Stimulated activated CD4-positive, alpha-beta T cell treated with anti-CD3 and anti-CD28 coated beads, Interleukin-1b, Interleukin-23, amount 100 ng/mL, for 24 hours (primary cell): ENCODE data around the gene HRAS.

Source experiments
- DNase-seq, 4 experiments: peaks; one replicate each; pipeline ENCODE4 v3.0.0-alpha.2; 2020; ENCODE audit warnings: low read depth in 4 of 4, low spot score in 1 of 4

The HRAS gene

DNA sequence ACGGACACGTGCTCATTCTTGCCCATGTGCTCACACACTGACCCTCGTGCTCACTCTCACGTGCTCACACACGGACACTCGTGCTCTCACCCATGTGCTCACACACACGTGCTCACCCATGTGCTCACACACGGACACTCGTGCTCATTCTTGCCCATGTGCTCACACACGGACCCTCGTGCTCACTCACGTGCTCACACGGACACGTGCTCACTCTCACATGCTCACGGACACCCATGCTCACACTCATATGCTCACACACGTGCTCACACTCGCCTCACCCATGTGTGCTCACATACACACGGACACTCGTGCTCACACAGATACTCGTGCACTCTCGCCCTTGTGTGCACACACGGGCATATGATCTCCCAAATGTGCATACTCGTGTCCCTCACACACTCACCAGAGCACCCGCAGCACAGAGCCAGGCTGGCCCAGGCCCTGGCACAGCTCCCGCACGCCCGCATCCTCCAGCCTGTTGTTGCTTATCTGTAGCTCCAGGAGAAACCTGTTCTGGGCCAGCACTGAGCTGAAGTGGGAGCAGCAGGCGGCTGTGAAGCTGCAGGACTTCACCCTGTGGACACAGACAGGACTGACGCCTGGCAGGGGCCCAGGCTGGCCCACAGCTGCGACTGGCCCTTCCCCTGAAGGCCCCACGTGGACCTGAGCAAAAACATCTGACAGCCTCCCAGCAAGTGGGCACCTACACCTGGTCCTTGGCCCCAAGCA, 37.6 kb downstream of the HRAS start:
- no peak for DNase-seq

DNA sequence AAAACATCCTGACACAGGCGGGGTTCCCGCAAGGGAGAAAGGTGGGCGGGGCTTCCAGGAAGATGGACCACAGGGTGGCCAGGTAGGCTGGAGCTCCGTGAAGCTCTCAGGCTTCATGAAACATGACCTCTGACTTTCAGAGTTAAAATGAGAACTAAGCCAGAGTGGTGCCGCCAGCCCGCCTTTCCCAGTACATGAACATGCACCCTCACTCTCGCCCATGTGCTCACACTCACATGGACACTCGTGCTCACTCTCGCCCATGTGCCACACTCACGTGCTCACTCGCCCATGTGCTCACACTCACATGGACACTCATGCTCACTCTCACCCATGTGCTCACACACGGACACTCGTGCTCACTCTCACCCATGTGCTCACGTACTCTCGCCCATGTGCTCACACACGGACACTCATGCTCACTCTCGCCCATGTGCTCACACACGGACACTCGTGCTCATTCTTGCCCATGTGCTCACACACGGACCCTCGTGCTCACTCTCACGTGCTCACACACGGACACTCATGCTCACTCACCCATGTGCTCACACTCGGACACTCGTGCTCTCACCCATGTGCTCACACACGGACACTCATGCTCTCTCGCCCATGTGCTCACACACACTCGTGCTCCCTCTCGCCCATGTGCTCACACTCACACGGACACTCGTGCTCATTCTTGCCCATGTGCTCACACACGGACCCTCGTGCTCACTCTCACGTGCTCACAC, 38.4 kb downstream of the HRAS start:
- DNase-seq, result no peak

DNA sequence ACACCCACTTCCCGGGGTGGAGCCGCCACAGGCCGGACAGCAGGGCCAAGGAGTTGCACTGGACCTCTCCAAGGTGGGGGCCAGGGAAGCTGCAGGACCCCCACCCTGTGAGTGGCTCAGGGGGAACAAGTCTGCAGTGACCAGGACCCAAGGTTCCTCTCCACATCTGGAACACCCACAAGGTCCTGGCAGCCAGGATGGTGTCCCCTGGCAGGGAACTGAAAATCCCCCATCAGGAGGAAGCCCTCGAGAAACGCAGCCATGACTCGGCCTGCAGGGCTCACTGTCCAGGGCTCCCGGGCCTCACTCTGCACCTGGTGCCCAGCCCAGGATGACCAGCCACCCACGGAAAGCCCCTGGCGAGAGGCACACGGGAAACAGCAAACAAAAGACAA, 39.8 kb downstream of the HRAS start:
- no peak for DNase-seq

DNA sequence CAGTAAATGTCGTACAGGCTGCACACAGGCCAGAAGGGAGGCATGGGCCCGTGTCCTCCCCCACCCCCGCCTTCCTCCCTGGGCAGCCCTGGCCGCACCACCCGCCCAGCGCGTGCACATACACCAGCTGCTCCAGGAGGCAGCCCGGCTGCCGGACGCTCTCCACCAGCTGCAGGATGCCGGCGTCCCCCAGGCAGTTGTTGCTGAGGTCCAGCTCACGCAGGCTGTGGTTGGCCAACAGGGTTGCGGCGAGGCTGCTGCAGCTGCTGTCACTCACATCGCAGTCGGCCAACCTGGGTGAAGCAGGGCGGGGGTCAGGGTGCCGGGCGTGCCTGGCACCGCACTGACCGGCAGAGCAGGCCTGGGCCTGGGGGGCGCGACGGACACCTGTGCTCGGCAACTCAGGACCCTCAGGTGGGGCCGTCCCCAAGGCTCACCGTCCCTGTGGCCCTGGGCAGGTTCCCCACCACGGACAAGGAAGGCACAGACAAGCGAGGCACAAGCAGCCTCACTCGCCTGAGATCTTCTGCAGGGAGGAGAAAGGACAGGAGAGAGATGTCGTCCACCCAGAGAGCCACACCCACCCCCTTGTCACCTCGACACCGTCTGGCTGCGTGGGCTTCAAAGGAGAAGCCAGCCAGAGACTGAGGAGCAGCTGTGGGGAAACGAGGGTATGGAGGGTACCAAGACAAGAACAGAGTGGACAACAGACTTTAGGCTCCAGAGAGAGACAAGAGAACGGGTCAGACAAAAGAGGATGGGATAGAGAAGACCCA, 40.4 kb downstream of the HRAS start:
- no peak for DNase-seq

DNA sequence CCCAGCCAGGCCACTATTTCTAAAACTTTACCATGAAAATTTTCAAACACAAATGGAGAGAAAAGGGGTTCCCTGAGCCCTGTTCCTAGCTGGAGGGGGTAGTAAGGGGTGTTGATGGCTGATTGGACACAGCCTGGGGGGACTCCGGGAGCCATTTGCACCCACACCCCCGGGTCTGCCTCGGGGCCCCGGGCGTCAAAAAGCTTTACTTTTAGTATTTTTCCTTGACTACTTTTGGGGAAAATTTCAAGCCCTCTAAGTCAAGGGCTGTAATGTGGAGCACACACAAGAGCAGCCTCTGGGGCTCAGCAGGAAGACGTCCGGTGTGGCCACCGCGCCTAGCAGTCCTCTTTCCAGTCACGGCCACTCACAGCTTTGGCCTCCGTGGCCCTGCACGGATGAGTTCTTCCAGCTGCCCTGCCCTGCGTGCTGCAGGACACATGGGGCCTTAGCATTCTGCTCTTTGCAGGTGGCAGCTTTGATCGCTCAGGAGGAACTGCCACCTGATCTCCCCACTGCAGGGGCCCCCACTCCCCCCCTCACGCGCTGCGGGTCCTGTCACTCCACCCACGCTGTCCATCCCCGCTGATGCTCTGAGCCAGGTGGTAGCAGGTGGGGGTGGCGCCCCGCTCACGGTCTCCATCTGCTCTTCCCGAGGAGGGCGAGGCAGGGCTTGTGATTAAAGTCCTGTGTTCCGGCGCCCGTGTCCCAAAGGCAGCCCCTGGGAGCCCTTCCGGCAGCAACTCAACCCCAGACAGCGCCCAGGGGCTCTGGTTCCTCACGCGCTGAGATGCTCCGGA, 42.7 kb downstream of the HRAS start:
- DNase-seq, result no peak

DNA sequence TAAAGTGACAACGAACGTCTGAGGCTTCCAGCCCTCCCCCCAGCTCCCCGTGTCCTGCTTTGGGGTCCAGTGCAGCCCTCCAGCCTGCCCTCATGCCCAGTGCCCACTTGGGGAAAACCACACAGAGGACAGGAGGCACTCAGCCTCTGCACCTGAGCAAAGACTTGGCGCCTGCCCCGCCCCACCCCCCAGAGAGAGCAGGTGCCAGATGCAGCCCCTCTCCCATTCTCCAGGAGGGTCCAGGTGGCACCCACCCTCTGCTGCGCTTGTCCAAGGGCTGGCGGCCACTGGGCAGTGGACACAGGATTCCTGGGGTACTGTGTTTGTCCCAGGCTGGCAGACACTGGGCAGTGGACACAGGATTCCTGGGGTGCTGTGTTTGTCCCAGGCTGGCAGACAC, 44.0 kb downstream of the HRAS start:
- DNase-seq, result no peak

DNA sequence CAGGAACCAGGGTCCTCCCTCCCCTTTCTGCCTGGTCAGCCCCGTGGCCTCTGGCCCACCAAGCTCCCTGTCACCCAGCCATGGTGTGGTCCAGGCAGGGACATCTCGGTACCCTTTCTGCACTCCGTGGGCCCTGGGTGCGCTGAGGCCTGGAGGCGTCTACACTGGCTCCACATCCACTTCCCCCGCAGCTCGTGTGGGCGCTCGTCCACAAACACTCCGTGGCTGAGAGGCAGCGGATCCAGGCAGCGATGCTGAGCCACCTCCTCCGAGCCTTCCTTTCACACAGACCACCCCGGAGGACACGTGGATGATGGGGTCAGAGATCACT, 44.5 kb downstream of the HRAS start:
- no peak for DNase-seq

DNA sequence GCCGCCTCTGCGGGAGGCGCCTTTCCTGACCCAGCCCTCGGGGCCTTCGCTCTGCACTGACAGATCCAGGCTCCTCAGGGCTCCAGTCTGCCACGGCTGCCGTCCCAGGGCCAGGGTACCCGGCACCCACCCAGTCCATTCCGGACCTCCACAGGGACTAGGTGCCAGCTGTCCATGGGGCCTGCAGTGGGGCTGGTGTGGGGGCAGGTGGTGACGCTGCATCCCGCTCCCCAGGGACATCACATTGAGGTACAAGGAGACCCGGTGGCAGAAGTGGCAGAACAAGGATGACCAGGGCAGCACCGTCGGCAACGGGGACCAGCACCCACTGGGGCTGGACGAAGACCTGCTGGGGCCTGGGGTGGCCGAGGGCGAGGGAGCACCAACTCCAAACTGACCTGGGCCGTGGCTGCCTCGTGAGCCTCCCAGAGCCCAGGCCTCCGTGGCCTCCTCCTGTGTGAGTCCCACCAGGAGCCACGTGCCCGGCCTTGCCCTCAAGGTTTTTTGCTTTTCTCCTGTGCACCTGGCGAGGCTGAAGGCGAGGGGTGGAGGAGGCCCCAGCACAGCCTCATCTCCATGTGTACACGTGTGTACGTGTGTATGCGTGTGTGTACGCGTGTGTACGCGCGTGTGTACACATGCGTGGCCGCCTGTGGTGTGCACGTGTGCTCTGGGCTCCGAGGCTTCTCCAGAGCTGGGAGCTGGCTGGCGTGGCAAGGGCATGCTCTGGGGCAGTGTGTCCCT, 45.0 kb downstream of the HRAS start:
- no peak for DNase-seq

DNA sequence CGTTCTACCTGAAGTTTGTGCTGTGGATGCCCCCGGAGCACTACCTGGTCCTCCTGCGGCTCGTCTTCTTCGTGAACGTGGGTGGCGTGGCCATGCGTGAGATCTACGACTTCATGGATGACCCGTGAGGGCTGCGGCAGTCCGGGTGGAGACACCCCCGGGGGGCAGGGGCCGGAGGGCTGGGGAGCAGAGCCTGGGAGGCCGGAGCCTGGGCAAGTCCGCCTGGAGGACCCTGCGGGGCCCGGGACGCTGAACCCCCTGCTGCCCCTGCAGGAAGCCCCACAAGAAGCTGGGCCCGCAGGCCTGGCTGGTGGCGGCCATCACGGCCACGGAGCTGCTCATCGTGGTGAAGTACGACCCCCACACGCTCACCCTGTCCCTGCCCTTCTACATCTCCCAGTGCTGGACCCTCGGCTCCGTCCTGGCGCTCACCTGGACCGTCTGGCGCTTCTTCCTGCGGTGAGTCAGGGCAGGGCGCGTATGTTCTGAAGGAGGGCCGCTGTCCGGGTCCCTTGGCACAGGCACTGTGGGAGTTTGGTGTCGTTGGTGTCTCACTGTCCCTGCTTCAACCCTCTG, 45.7 kb downstream of the HRAS start:
- no peak for DNase-seq

DNA sequence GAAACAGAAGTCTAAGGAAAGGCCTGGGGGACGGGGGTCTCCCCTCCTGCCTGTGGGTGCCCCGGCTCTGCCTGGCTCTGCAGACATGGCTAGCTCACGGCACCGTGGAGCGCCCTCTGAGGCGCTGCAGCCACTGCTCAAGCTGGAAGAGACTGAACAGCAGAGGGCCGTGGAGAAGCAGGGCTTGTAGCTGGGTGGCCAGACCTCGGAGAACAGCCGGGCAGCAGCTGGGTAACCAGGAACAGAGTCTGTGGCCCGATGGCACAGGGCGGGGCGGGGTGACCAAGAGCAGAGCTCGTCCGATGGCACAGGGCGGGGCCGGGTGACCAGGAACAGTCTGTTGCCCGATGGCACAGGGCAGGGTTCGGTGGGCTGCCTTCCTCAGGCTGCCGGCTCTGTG, 46.4 kb downstream of the HRAS start:
- DNase-seq, result no peak

DNA sequence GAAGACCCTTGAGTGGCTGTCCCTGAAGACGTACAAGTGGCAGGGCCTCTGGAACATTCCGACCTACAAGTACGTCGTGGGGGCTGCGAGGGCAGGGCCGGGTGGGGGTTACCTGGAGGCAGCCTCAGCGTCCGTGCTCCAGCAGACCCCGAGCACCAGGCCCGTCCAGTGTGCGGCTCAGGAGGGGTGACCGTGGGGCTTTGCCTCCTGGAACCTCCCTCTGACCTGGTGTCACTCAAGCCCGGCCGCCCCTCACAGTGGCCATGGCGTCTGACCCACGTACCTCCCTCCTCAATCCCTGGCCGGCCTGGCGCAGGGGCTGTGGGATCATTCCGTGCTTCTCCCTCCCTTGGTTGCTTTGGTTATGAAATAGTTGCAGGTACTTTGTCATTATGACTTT, 46.8 kb downstream of the HRAS start:
- no peak for DNase-seq

DNA sequence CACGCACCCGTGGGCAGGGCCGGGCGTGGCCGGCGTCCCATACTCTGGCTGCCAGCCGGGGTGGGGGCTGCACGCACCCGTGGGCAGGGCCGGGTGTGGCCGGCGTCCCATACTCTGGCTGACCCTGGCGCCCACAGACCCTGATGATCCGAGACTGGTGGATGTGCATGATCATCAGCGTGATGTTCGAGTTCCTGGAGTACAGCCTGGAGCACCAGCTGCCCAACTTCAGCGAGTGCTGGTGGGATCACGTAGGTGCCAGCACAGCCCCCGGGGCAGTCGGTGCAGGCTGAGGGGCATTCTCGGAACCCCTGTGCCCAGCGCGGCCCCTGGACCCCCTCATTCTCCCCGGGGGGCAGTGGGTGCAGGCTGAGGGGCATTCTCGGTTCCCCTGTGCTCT, 47.3 kb downstream of the HRAS start:
- no peak for DNase-seq

DNA sequence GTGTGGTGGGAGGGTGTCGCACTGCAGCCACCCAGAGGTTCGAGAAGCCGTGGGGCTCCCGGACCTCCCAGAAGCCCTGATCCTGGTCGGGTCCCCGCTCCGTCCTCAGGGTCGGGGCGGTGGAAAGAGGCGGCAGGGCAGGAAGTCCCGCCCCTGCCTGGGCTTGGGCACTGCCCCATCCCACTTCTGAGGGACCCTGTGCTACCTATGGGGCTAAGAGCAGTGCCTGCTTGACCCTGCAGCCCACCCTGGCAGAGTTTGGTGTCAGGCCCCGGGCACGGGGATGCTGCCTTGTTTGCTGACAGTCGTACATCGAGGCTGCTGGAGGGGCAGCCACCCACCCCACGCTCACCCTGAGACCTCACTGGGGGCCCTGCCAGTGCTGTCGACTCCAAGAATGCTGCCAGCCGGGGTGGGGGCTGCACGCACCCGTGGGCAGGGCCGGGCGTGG, 47.8 kb downstream of the HRAS start:
- no peak for DNase-seq

DNA sequence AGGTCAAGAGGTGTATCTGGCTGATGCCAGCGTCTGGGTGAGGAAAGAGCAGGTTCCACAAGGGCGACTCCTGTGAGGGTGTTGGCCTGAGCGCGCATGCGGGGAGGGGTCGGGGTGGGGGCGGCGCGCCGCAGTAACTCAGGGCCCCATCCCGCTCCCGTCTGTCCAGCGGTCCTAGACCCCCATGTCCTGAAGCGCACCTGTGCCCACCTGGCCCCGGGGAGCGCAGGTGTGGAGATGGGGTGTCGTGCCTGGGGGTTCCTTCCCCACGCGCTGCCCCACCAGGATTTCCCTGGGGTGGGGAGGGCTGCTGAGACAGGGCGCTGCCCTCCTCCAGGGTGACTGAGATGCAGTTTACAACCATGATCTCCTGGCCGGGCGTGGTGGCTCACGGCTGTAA, 49.2 kb downstream of the HRAS start:
- no peak for DNase-seq

DNA sequence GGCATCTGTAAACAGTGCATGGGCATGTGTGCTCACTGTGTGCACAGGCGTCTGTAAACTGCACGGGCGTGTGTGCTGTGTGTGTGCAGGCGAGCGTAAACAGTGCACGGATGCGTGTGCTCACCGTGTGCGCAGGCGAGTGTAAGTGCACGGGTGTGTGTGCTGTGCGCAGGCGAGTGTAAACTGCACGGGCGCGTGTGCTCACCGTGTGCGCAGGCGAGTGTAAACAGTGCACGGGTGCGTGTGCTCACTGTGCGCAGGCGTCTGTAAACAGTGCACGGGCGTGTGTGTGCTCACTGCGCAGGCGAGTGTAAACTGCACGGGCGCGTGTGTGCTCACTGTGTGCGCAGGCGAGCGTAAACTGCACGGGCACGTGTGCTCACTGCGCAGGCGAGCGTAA, 50.8 kb downstream of the HRAS start:
- DNase-seq, result no peak
